Activated CD8-positive, alpha-beta memory T cell treated with anti-CD3 and anti-CD28 coated beads for 1 hour (primary cell): ENCODE data around the gene COL5A2.

Source experiments
- DNase-seq, 2 donors: peaks; one replicate each; pipeline ENCODE4 v3.0.0-alpha.2; 2020; ENCODE audit warnings: low read depth in 1 of 2; ENCODE audit errors: extremely low read depth in 1 of 2

The COL5A2 gene

GRCh38 chr2:189008555-189009262 lies 170.9 kb downstream of the COL5A2 start:
- no peak for DNase-seq

- no peak for DNase-seq
Observed at GRCh38 chr2:189002079-189002478, 177.5 kb downstream of the COL5A2 start.

DNA sequence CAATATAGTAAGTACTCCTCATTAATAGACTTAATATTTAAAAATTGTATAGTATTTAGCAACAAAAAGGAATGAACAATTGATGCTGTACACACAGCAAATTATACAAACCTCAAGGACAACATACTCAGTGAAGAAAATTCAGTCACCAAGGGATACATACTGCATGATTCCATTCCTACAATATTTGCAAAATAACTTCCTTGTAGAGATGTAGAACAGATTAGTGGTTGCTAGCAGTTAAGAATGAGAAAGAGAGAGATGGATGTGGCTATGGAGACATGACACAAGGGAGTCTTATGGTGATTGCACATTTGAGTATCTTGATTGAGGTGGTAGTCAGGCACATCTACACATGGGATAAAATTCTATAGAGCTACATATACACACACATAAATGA lies 179.3 kb downstream of the COL5A2 start:
- DNase-seq, result no peak

- no peak for DNase-seq
Observed at GRCh38 chr2:188997263-188997662, 182.3 kb downstream of the COL5A2 start.

DNA sequence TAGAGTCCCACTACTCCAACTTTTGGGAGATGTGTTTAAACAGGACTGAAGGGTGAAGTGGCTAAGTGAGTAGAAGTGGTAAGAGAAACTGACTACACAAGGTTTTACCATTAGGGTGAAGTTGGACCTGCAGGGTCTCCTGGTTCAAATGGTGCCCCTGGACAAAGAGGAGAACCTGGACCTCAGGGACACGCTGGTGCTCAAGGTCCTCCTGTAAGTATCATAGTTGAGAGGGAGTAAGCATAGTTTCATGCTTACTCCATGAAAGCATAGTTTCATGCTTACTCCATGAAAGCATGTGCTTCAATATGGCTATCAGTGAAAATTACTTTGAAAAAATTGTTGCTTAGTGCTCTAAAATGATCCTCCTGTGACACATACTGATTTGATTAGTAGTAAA lies 186.3 kb downstream of the COL5A2 start:
- DNase-seq, result no peak

- no peak for DNase-seq
Observed at GRCh38 chr2:188986839-188987238, 192.7 kb downstream of the COL5A2 start.

DNA sequence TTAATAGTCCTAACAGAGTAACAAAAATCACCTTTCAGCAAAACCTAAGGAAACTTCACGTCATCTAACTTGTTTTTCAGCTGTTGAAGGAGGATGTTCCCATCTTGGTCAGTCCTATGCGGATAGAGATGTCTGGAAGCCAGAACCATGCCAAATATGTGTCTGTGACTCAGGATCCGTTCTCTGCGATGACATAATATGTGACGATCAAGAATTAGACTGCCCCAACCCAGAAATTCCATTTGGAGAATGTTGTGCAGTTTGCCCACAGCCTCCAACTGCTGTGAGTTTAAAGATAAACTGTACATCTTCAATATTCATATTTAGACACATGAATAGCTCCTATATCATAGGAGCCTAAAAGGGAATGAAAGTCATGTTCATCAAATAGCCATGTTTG lies 194.9 kb downstream of the COL5A2 start:
- DNase-seq, result no peak

DNA sequence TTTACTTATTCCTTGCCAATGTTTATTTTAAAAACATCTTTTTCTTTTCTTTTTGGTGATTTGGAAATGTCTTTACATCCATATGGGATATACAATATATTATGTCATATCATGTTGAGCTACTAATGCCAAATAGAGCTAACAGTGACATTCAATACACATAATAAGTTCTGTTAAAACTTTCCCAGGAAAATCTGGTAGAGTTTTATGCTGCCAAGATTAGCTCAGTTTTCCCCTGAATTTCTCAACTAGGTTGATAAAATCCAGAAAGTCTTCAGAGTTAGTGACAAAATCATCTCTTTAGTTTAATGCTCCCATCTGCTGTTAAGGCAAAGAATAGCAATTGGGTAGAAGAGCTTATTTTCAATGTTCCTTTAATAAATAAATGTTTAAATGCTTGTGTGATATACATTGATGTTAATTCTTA lies 195.5 kb downstream of the COL5A2 start:
- no peak for DNase-seq

GRCh38 chr2:188983427-188984064 lies 196.0 kb downstream of the COL5A2 start:
- DNase-seq, result no peak
